DMS153 (cell line): ENCODE results near the gene IL6R.
"Not testable (repeated sequence)": the region's sequence is repeated elsewhere in the genome, so short reads cannot be mapped to it uniquely, and the experiment has no call there.

Source experiments
- DNase-seq: peaks from one replicate; lab custom pipeline; 2025; lab: John Stamatoyannopoulos, UW

The IL6R gene

DNA sequence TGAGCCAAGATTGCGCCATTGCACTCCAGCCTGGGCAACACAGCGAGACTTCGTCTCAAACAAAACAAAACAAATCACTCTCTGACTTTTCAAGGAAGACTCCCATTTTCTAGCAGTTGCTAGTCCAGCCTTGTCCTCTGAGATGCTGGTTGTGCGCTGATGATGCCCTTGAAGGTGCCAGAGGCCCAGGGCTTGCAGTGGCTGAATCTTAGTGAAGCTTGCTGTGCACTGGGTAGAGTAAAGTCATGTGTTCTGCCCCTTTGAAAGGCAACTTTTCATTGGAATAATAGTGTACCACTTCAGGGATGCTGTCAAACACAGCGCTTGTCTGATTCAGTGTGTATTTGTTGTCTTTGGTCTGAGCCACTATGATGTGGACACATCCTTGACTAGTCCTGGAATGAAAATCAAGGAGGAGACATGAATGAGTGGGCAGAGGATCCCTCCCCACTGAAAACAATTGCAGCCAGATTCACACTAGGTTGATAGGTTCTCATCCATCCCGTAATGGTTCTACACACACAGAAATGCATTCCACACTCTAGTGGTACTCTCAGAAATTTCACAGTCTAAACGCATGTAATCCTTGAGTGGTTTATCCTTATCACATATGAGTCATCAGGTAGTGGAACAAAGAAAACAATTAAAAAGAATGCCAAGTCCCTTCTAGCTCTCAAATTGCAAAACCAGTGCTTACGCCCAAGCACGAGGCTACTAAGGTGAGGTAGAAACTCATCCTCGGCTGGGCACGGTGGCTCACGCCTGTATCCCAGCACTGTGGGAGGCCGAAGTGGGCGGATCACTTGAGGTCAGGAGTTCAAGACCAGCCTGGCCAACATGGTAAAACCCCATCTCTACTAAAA lies 79.0 kb downstream of the IL6R start:
- peak; percentile 19 for DNase-seq

DNA sequence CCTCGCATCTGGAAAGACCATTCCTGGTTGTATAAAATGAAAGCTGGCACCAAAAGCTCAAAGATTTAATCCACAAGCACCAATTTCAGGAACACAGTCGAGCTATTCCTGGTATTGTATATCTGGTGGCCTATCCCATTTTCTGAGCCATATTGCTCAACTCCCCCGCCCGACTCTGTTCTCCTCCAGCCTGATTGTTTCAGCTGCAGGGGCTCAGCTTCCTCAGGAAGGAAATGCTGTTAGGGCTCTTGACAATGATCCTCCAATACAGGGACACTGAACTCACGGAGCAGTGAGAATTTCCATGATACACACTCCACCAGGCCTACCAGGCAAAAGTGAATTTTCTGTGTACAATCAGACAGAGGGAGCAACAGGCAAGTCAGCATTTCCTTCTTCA lies 80.0 kb downstream of the IL6R start:
- no peak for DNase-seq

DNA sequence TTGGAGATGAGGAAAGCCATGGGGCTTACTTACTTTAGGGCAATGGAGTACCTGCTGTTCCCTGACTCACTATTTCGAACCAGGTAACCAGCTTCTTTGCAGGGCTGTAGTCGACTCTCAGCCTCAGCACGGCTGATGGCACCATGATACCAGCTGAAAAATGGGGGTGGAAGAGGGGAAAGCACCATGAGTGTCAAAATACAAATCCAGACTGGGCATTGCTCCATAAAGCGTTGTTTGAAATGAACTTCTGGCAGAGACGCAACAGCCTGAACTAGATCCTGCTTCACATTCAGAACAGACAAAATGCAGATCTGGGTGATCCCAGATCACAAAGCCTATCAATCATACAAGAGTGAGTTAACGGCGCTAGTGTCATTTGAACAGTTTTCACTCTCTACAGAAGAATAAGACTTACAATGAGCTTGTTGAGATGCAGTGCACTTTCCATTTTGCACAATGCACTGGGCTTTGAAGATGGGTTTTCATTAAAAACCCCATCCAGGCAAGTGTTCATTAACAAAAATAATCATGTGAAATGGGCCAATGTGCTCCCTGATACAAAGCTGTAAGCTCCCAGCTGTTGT lies 80.9 kb downstream of the IL6R start:
- no peak for DNase-seq

DNA sequence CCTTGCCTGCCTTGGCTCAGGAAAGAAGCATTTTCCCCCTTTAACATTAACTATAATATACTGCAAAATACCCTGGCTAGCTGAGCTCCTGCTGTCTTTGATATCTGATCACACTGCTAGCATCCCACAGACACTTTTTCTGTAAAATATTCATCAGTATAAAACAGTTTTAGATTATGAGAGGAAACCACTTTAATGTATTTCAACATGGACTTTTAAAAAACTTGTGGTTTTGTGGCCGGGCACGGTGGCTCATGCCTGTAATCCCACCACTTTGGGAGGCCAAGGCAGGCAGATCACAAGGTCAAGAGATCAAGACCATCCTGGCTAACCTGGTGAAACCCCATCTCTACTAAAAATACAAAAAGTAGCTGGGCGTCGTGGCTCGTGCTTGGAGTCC lies 81.6 kb downstream of the IL6R start:
- not testable (repeated sequence) for DNase-seq

DNA sequence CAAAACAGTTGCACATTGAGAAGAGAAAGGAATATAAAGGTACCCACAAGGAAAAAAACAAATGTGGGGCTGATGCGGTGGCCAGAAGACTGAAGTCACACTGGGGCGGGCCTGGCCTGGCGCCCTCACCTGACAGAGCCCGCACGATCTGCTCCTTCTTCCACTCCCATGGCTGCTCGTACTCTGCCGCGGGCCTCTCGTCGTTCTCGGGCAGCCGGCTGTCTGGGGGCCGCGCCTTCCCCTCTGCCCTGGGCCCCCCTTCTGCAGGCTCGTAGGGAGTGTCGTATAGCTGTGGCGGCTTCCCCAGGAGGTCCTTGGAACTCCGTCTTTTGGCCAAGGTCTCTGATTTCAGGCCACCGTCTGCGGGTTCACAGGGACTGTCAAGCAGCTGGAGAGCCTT lies 83.8 kb downstream of the IL6R start:
- no peak for DNase-seq

DNA sequence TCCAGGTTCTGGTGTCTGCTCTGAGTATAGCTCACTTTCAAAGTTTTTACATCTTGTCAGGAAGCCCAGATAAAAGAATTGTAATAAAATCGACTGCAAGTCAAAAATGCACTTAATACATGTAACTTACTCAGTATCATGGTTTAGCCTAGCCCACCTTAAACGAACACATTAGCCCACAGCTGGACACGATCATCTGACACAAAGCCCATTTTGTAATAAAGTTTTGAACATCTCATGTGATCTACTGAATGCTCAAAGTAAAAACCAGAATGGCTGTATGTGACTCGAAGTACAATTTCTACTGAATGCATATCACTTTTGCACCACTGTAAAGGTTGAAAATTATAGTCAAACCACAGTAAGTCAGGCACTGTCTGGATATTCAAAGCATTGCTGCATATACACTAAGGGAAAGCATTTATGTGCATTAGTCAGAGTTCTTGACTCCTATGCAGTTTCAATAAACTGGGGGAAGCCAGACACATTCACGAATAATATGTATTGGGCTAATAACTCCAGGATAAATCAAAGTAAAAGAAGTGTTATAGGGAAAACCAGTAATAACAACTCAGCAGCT lies 84.6 kb downstream of the IL6R start:
- no peak for DNase-seq

DNA sequence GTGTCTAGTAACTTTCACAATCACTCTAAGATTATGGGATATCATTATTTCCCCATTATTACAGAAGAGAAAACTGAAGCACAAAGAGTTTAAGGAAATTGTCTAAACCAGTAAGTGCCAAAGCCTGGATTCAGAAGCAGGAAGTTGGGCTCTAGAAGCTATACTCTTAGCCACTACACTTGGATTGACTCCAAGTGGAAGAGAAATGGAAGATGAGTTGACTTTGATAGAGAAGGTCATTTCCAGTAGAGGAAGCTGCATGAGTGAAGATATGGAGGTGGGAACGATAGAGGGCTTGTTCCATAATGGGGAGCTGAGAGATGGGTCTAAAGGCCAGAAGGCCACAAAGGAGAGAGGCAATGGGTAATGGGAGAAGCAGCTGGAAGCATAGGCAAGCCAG lies 85.2 kb downstream of the IL6R start:
- no peak for DNase-seq

DNA sequence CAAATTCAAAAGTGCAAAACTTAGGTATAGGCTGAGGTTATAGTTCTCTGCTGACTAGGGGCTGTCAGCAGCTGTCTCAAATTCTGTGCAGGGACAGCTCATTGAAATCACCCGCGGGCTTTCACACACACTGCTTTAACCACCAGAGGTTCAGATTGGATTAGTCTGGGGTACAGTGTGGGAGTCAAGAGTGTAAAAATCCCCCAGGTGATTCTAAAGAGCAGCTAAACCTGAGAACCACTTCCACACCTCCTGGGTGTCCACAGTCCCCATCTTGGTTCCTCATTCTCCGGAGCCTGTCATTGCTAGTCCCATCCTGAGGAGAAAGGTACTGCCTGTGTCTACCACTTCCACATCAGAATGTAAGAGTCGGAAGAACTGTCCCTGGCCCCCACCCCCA lies 87.0 kb downstream of the IL6R start:
- no peak for DNase-seq

DNA sequence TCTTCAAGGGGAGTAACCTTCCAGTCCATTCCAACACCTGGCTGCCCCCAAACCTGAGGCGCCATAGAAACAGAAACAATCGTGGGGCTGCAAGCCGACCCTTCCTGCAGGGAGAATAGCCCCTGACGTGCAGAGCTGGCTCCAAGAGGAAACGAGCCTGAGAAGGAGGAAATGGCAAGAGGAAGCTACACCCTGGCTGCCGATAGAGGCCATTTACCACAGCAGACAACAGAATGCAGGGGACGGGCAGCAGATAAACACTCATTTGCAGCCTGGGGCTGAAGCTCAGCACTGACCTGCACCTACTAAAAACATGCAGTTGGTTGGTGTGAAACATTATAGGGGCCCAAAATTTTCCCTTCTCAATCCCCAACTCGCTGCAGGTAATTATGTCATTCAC lies 88.1 kb downstream of the IL6R start:
- no peak for DNase-seq

DNA sequence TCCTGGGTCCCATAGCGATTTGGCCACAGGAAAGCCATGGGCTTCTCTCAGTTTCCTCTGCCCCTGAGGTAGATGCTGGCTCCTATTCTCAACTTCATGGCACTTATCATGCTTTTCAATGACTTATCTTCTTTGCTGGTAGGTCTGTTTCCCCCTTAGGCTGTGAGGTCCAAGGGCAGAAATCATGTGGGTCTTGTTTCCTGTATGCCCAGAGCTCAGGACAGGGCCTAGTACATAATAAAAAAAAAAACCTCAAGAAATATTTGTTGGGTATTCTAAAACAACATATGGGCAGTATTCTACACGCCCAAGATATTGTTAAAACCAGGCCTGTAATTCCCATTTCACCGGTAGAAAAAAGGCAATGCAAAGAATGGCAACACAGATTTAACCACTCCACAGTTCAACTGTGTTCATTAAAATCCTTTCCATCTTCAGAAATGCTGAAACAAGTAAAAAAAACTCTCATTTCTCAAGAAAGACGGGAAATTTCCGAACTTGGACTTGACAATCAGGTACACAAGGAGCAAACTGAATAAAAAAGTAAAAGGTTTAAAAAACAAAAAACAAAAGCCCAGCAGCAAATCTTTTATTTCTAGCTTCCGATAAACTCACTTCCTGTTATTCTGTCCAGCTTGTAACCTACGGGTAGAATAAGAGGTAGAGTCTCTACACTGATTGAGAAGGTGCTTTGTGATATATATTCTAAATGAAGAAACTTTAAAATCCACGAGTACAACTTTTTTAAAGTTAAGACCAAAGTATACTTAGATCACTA lies 90.5 kb downstream of the IL6R start:
- no peak for DNase-seq

DNA sequence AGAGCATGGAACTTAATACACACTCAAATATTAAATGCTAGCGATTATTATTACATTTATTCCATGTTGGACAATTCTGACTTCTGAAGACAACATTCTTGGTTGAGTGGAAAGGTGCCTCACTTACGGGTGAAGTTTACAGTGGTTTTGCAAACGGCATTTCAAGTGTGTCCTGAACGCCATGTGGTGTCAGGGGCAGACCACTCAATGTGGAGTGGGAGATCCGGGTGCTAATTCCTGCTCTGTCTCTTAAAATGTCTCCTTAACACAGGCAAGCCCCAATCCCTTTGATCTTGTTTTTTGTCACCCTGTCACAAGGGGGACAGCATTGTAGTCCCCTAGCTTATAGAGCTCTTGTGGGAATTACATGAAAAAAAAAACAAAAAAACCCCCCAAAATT lies 91.2 kb downstream of the IL6R start:
- no peak for DNase-seq

DNA sequence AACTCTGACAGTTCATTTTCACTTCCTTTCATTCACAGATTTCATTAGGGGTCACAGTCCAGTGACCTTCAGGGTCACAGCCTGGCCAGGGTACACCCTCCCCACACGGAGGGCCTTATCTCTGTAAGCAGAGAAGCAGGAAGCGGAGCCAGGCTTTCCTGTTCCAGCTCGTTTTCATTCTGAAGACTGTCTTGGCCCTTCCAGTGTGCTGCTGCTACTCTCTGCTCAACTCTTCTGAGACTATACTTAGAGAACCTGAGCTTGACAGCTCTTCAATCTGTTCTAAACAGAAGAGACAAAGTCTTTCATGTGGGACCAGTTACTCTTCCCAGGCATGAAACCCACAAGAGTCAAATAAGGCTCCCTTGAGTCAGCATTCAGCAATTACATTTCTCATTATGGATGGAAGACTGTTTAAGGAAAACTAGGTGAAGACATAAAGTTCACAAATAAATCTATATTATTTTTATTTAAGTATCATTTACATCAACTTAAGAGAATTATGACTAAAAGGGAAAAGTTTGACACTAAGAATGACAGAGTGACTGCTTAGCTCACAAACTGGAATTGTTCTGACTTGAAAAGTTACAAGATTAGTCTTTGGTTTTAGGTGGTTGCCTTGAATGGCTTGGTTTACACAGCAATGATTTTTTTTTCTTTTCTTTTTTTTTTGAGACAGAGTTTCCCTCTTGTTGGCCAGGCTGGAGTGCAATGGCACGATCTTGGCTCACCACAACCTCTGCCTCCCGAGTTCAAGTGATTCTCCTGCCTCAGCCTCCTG lies 92.1 kb downstream of the IL6R start:
- no peak for DNase-seq

DNA sequence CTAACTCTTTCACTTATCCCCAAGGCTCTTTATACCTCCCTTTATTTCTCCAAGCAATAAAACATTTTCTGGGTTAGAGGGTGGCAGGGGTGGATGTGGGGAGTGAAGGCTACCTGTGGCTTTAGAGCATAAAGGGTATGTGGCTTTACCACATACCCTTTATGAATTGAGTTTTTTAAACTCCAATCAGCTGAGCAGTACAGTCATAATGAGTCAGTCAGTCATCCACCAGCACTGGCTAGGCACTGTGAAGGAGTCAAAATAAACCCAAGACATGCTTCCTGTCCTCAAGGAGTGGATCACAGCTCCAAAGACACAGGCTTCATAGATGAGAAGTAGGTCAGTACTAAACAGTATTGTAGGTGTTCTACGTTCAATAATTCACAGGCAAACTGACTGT lies 94.3 kb downstream of the IL6R start:
- DNase-seq, result no peak

DNA sequence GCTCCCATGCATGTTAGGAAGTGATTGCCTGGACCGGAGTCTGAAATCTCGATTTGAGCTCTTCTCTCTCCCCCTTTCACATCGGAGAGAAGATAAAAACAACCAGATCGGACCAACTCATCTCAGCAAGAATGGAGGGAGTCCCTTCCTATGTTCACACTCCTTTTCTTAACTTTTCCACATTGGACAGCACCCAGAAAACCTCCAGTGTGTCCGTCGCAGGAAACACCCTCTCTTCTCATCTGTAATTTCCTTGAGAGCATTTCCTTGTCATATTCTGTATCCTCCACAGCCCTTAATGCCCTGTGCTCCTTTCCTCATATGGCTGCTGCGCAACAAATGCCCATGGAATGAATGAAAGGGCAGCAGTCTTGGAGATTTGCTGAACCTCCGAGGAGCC lies 95.4 kb downstream of the IL6R start:
- no peak for DNase-seq

DNA sequence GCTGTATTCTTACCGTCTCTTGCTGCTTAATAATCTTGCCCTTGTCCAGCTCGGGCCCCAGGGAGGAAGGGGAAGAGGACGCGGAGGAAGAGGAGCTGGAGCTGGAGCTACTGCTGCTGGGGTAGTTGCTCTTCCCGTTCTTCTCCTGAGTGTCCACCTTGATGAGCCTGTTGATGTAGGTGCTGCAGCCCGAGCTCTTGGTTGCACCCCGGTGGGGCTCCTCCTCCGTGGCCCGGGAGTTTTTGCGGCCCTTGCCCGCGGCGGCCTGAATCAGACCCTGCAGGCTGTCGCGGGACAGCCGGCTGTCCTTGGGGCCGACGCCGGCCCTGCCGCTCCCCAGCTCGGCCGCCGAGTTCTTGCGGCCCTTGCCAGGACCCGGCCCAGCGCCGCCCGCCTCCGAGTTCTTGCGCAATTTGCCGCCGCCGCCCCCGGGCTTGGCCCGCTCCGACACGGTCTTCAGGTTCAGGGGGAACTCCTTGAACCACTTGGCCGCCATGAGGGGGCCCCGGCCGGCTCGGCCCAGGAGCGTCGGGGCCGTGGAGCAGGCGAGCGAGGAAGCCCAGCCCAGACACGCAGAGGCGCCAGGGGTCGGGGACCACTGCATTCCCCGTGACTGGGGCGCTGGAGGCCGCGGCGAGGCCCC lies 96.4 kb downstream of the IL6R start:
- DNase-seq, result no peak

DNA sequence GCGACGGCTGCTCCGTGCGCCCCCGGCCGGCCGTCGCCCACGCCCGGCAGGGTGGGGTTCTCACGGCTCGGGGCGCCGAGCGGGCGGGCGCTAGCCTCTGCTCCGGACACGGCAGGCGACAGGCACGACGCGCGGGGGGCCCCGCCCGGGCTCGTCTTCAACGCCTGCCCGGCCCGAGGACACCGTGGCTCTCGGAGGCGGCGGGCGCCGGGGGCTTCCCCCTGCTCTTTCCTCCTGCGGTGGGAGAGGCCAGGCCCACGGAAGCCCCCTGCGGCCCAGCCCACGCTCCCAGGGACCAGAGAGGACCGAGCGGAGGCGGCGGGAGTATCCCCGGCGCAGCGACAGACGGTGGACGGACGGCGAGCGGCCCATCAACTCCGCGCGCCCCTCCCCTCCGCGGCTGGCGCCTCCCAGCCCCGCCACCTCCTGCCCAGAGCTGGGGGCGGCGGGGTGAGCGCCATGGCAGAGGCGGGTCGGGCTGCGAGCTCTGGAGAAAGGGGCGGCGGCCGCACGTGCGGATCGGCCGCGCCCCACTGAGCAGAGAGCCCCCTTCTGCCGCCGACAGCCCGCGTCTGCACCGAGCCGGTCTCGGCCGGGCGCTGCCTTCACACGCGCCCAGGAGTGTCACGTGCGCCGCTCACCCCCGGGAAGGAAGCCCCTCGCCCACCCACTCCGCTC lies 97.1 kb downstream of the IL6R start, which contains the start of the genes SHE and TDRD10:
TSS of gene SHE (minus strand) at position 347 of the 678 bp plus-strand sequence. CDS start 386 bp downstream, outside the sequence.
TSS of gene TDRD10 (plus strand) at position 154 of the 678 bp plus-strand sequence. CDS start 4,685 bp downstream, outside the sequence.
- no peak for DNase-seq

DNA sequence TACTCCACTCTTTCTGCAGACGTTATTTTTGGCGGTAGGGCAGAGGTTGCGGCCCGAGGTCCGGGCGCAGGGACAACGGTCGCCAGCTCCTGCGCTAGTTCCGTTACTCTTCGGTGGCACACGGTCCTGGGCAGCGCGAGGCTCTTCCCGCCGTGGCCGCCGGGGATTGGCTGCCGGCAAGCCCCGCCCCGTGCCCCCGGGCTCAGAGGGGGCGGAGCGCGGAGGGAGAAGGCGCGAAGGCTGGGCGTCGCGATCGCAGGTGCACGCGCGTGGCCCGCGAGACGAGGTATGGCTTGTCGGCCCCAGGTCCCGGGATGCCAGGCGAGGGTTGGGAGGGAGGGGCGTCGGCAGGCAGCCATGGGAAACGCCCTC lies 97.6 kb downstream of the IL6R start:
- DNase-seq, result no peak

DNA sequence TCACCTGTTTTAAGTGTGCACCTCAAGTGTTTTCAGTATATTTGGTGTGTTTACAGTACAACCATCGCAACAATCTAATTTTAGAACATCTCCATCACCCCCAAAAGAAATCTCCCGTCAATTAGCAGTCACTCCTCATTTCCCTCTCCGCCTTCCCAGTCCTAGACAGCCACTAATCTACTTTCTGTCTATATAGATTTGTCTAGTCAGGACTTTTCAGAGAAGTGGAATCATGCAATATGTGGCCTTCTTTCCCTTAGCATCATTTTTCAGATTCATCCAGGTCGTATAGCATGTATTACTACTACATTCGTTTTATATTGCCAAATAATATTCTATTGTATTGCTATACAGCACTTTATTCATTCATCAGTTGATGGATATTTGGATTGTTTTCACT lies 98.8 kb downstream of the IL6R start:
- no peak for DNase-seq

DNA sequence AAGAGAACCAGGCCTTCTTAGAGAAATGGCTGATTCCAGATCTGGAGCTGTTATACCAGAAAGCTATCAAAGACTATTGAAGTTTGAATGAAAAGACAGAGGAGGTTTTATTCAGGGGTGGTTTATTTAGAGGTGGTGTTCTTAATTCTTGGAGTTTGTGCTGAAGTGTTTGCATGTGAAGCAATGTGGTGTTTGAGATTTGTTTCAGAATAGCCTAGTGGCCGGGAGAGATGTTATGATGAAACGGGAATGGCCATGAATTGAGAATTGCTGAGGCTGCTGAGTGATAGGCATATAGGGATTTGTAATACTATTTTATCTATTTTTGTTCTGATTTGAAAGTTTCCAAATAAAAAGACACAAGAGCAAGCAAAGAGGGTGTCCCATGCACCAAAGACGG lies 107.6 kb downstream of the IL6R start:
- no peak for DNase-seq

DNA sequence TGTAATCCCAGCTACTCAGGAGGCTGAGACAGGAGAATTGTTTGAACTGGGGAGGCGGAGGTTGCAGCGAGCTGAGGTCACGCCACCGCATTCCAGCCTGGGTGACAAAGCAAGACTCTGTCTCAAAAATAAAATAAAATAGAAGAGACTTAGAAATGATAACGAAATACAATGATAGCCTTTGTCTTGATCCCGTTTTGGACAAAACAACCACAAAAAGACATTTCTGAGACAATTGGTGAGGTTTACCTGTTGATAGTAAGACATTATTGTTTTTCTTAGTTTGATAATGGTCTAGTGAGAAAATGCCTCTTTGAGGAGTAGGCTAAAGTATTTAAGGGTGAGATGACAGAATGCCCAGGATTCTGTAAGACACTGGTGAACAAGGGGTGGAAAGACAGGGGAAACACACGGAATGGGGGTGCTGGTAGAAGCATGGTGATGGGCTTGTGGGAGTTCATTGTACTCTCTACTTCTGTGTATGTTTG lies 109.0 kb downstream of the IL6R start:
- no peak for DNase-seq
